B cell (primary cell): ENCODE results near the gene RBM43.

ENCODE experiments used
- CTCF ChIP-seq: fragments of 200-600 bp; IDR thresholded peaks from one replicate; pipeline ENCODE4 v1.8.0; 2022; ENCODE audit warnings: antibody characterized with exemption, mild to moderate bottlenecking
- EZH2 ChIP-seq: IDR thresholded peaks from 2 replicates; pipeline ENCODE4 v1.6.1; 2012; ENCODE audit warnings: borderline replicate concordance, low read depth, mild to moderate bottlenecking, moderate library complexity, low read length; ENCODE audit not compliant: insufficient read depth, poor library complexity, severe bottlenecking

GRCh38 chr2:151277067-151277466, 15.4 kb upstream of the RBM43 start:
- no peak for TF ChIP-seq CTCF
- TF ChIP-seq EZH2: no peak
